Measurements from ENCODE around the gene AZU1.
"Not testable (repeated sequence)": the region's sequence is repeated elsewhere in the genome, so short reads cannot be mapped to it uniquely, and the experiment has no call there.

DNA sequence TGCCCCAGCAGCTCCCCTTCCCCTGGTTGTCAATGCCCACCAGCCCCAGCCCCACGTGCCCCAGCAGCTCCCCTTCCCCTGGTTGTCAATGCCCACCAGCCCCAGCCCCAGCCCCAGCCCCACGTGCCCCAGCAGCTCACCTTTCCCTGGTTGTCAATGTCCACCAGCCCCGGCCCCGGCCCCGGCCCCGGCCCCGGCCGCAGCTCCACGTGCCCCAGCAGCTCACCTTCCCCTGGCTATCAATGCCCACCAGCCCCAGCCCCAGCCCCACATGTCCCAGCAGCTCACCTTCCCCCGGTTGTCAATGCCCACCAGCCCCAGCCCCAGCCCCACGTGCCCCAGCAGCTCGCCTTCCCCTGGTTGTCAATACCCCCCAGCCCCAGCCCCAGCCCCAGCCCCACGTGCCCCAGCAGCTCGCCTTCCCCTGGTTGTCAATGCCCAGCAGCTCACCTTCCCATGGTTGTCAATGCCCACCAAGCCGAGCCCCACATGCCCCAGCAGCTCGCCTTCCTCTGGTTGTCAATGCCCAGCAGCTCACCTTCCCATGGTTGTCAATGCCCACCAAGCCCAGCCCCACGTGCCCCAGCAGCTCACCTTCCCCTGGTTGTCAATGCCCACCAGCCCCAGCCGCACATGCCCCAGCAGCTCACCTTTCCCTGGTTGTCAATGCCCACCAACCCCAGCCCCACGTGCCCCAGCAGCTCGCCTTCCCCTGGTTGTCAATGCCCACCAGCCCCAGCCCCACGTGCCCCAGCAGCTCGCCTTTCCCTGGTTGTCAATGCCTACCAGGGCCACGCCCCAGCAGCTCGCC is 51.3 kb downstream of the AZU1 start:
- not testable (repeated sequence) for TF ChIP-seq POLR2A (IDR thresholded peaks at IDR 0.05; ENCODE audit: low read length); GATA1 (IDR thresholded peaks at IDR 0.05; ENCODE audit: low read depth, low read length)

Measured in erythroblast (primary cell).